ENCODE measurements around the gene LRCH3. TPM values are rescaled to one million over a fixed set of nuclear protein-coding genes. Genes with fewer than 3 reads are reported as not detected.

LRCH3 gene
- total and polyA plus RNA-seq, 2 of the 13 experiments (the other 11 are each of a cell fraction or from before 2014, with no cell fraction given): 25.5 to 103 TPM

GRCh38 chr3:197913641-197914380, 122.8 kb downstream of the LRCH3 start (continued):
- no peak for TF ChIP-seq ZHX2 (IDR thresholded peaks at IDR 0.05; ENCODE audit: low read depth)
- TF ChIP-seq ZHX2 (CRISPR knock-in tag; IDR thresholded peaks at IDR 0.05; ENCODE audit: borderline replicate concordance): no peak
- TF ChIP-seq ZBTB40 (IDR thresholded peaks at IDR 0.05): no peak
- TF ChIP-seq ZBTB40 (CRISPR knock-in tag; IDR thresholded peaks at IDR 0.05): no peak
- TF ChIP-seq NR2C2 (CRISPR knock-in tag; IDR thresholded peaks at IDR 0.05; ENCODE audit: borderline replicate concordance): no peak
- no peak for TF ChIP-seq ARNTL (CRISPR knock-in tag; IDR thresholded peaks at IDR 0.05)
- TF ChIP-seq CHCHD3 (CRISPR knock-in tag; IDR thresholded peaks at IDR 0.05): no peak
- TF ChIP-seq RXRB (CRISPR knock-in tag; IDR thresholded peaks at IDR 0.05; ENCODE audit: borderline replicate concordance): no peak
